GM23248 (cell line): ENCODE results near the gene NCK1. TPM values are rescaled to one million over a fixed set of nuclear protein-coding genes. Genes with fewer than 3 reads are reported as not detected.

ENCODE experiments used
- DNase-seq: peaks from one replicate; pipeline ENCODE4 v3.0.0-alpha.2; 2015
- H2AFZ ChIP-seq: fragments of 200-600 bp; sonication (generic); 2 replicates; pipeline ENCODE4 v1.6.1; 2016; ENCODE audit warnings: antibody characterized with exemption
- H3F3A ChIP-seq: fragments of 200-600 bp; sonication (generic); 2 replicates; pipeline ENCODE4 v1.6.1; 2016; ENCODE audit warnings: mild to moderate bottlenecking, antibody characterized with exemption, mixed run types; ENCODE audit not compliant: insufficient read depth
- H3K27ac ChIP-seq: fragments of 200-600 bp; sonication (generic); 2 replicates; pipeline ENCODE4 v1.5.1; 2016; ENCODE audit warnings: mild to moderate bottlenecking
- H3K27me3 ChIP-seq: fragments of 200-600 bp; sonication (generic); replicated peaks from 2 replicates; pipeline ENCODE4 v1.6.1; 2016; ENCODE audit warnings: mild to moderate bottlenecking; ENCODE audit not compliant: insufficient read depth
- H3K36me3 ChIP-seq: fragments of 200-600 bp; sonication (generic); 2 replicates; pipeline ENCODE4 v1.6.1; 2016; ENCODE audit warnings: low read depth, mild to moderate bottlenecking
- H3K4me1 ChIP-seq: fragments of 200-600 bp; sonication (generic); 2 replicates; pipeline ENCODE4 v1.6.1; 2016; ENCODE audit warnings: mild to moderate bottlenecking; ENCODE audit not compliant: insufficient read depth
- H3K4me2 ChIP-seq: fragments of 200-600 bp; sonication (generic); one replicate; pipeline ENCODE4 v1.6.1; 2016; ENCODE audit warnings: mild to moderate bottlenecking; ENCODE audit not compliant: unreplicated experiment
- H3K4me3 ChIP-seq: fragments of 200-600 bp; sonication (generic); 2 replicates; pipeline ENCODE4 v1.5.1; 2016; ENCODE audit warnings: mild to moderate bottlenecking
- H3K79me2 ChIP-seq: fragments of 200-600 bp; sonication (generic); 2 replicates; pipeline ENCODE4 v1.6.1; 2016; ENCODE audit warnings: mild to moderate bottlenecking; ENCODE audit not compliant: insufficient read depth
- H3K9ac ChIP-seq: fragments of 200-600 bp; sonication (generic); 2 replicates; pipeline ENCODE4 v1.6.1; 2016; ENCODE audit warnings: mild to moderate bottlenecking
- H3K9me2 ChIP-seq: fragments of 200-600 bp; sonication (generic); 2 replicates; pipeline ENCODE4 v1.6.1; 2016; ENCODE audit warnings: mixed run types, mild to moderate bottlenecking, moderate library complexity; ENCODE audit not compliant: insufficient read depth
- H3K9me3 ChIP-seq: fragments of 200-600 bp; sonication (generic); one replicate; pipeline ENCODE4 v1.6.1; 2017; ENCODE audit warnings: low read depth
- H4K20me1 ChIP-seq: fragments of 200-600 bp; sonication (generic); 2 replicates; pipeline ENCODE4 v1.6.0; 2016; ENCODE audit not compliant: insufficient read depth
- EZH2 ChIP-seq: fragments of 200-600 bp; sonication (generic); IDR thresholded peaks from 2 replicates; pipeline ENCODE4 v1.6.1; 2018; ENCODE audit warnings: antibody characterized with exemption, mild to moderate bottlenecking; ENCODE audit not compliant: insufficient read depth, poor library complexity, severe bottlenecking
- EZH2phosphoT487 ChIP-seq: fragments of 200-600 bp; sonication (generic); IDR thresholded peaks from 2 replicates; pipeline ENCODE4 v1.6.1; 2018; ENCODE audit warnings: antibody characterized with exemption, moderate library complexity, mild to moderate bottlenecking, low read depth; ENCODE audit not compliant: insufficient read depth
- WGBS, 2 experiments: methylation state at CpG; one replicate each; pipeline ENCODE4 v1.1.6; 2015 to 2017; ENCODE audit warnings: low lambda C conversion rate in 2 of 2, low coverage in 1 of 2; ENCODE audit errors: missing lambda C conversion rate in 2 of 2; 5-methylcytosine and 5-hydroxymethylcytosine counted together
- in situ Hi-C: fragments of 300-500 bp; cut with MboI; formaldehyde crosslinking; loops from 2 replicates; pipeline ENCODE4 v1.15.0; 2020
- polyA plus RNA-seq: library from polyadenylated mRNA; unstranded; fragments of >200 nt; fragmentation: Nextera tagmentation; extraction: Ambion mirVana; gene quantifications from 2 replicates; pipeline ENCODE4 v1.2.1, GENCODE V29; 2016
- total RNA-seq: library from RNA; depleted of rRNA; stranded (reverse); fragments of >200 nt; shearing (Covaris generic); gene quantifications from 2 replicates; pipeline ENCODE4 v1.2.3, GENCODE V29; 2014

NCK1 gene
- total and polyA plus RNA-seq, 2 experiments from 2014 or later, result 42.6 to 43.2 TPM

GRCh38 chr3:136909187-136909586 is 47.2 kb downstream of the NCK1 start:
- H3K4me3 ChIP-seq, result no peak overlapping the region
- H4K20me1 ChIP-seq, result no peaks in the 10 kb centered on the region; the same call in 1 of the 2 replicates
- peaks cover 10% of the 10 kb centered on the region; the same call in 1 of the 2 replicates for H3F3A ChIP-seq
- no peaks in the 10 kb centered on the region for H3K36me3 ChIP-seq
- H3K79me2 ChIP-seq, result peaks cover 100% of the 10 kb centered on the region
- H3K27ac ChIP-seq, result no peak overlapping the region
- no peaks in the 10 kb centered on the region for H3K27me3 ChIP-seq
- 42 to 43% methylated on average over 4 of the region's 4 CpGs for WGBS, 2 experiments
- no peak for DNase-seq
- in situ Hi-C loops, result no loop called here
- H3K4me2 ChIP-seq, result no peak overlapping the region
- no peak overlapping the region for H2AFZ ChIP-seq
- H3K9me2 ChIP-seq, result no peaks in the 10 kb centered on the region
- H3K4me1 ChIP-seq, result no peaks in the 10 kb centered on the region
- H3K9me3 ChIP-seq, result no peaks in the 10 kb centered on the region
- H3K9ac ChIP-seq, result no peak overlapping the region
- TF ChIP-seq EZH2phosphoT487 (no peak), EZH2 (no peak)

GRCh38 chr3:136910697-136911096 is 48.7 kb downstream of the NCK1 start:
- DNase-seq, result peak; percentile 9
- no peak overlapping the region for H3K9ac ChIP-seq

GRCh38 chr3:136913168-136913567 is 51.2 kb downstream of the NCK1 start:
- Histone ChIP-seq H3F3A (peaks cover 10% of the 10 kb centered on the region; the same call in 1 of the 2 replicates), H4K20me1 (peaks cover 4% of the 10 kb centered on the region; the same call in 1 of the 2 replicates), H3K4me2 (no peak overlapping the region), H3K27ac (no peak overlapping the region), H3K9ac (no peak overlapping the region), H3K36me3 (no peaks in the 10 kb centered on the region), H3K27me3 (no peaks in the 10 kb centered on the region), H3K79me2 (peaks cover 100% of the 10 kb centered on the region), H3K9me3 (no peaks in the 10 kb centered on the region), H3K4me1 (no peaks in the 10 kb centered on the region), H2AFZ (no peak overlapping the region), H3K9me2 (no peaks in the 10 kb centered on the region), H3K4me3 (no peak overlapping the region)
- no peak for DNase-seq
- 93 to 94% methylated on average over 1 of the region's 1 CpG for WGBS, 2 experiments
- in situ Hi-C loops, result no loop called here
- TF ChIP-seq EZH2, result no peak
- no peak for TF ChIP-seq EZH2phosphoT487

More at GRCh38 chr3:136910697-136911096, 48.7 kb downstream of the NCK1 start:
- peaks cover 10% of the 10 kb centered on the region; the same call in 1 of the 2 replicates for H3F3A ChIP-seq
- in situ Hi-C loops, result no loop called here
- no peaks in the 10 kb centered on the region for H3K4me1 ChIP-seq
- no peaks in the 10 kb centered on the region for H3K27me3 ChIP-seq
- H3K9me2 ChIP-seq, result no peaks in the 10 kb centered on the region
- H2AFZ ChIP-seq, result no peak overlapping the region
- H4K20me1 ChIP-seq, result peaks cover 4% of the 10 kb centered on the region; the same call in 1 of the 2 replicates
- H3K27ac ChIP-seq, result no peak overlapping the region
- peaks cover 100% of the 10 kb centered on the region for H3K79me2 ChIP-seq
- no peaks in the 10 kb centered on the region for H3K36me3 ChIP-seq
- no peaks in the 10 kb centered on the region for H3K9me3 ChIP-seq
- WGBS, 2 experiments, result 96 to 100% methylated on average over 2 of the region's 2 CpGs
- TF ChIP-seq EZH2phosphoT487 (no peak), EZH2 (no peak)
- no peak overlapping the region for H3K4me3 ChIP-seq
- no peak overlapping the region for H3K4me2 ChIP-seq

- Histone ChIP-seq H3F3A (peaks cover 10% of the 10 kb centered on the region; the same call in 1 of the 2 replicates), H3K9ac (no peak overlapping the region), H2AFZ (no peak overlapping the region), H3K27ac (no peak overlapping the region), H3K4me1 (peaks cover 4% of the 10 kb centered on the region; the same call in 1 of the 2 replicates), H3K4me3 (no peak overlapping the region), H3K27me3 (no peaks in the 10 kb centered on the region), H3K4me2 (no peak overlapping the region), H3K9me2 (no peaks in the 10 kb centered on the region), H3K79me2 (peaks cover 100% of the 10 kb centered on the region), H3K36me3 (no peaks in the 10 kb centered on the region), H4K20me1 (peaks cover 4% of the 10 kb centered on the region; the same call in 1 of the 2 replicates), H3K9me3 (no peaks in the 10 kb centered on the region)
- in situ Hi-C loops, result no loop called here
- 69 to 71% methylated on average over 3 of the region's 3 CpGs for WGBS, 2 experiments
- TF ChIP-seq EZH2phosphoT487 (no peak), EZH2 (no peak)
- no peak for DNase-seq
Observed at GRCh38 chr3:136914739-136915138, 52.7 kb downstream of the NCK1 start.
